Osteocyte (in vitro differentiated cells): Measurements from ENCODE around the gene PPP2R5E. TPM values are rescaled to one million over a fixed set of nuclear protein-coding genes. Genes with fewer than 3 reads are reported as not detected.

Source experiments
- DNase-seq: peaks from one replicate; pipeline ENCODE4 v3.0.0; 2021; ENCODE audit warnings: mixed read lengths; ENCODE audit not compliant: unreplicated experiment; ENCODE audit errors: extremely low spot score
- H3K27ac Mint-ChIP-seq: one replicate; pipeline ENCODE4 v1.8.0; 2021; ENCODE audit warnings: mild to moderate bottlenecking, mixed read lengths; ENCODE audit not compliant: unreplicated experiment
- H3K27me3 Mint-ChIP-seq: one replicate; pipeline ENCODE4 v1.8.0; 2021; ENCODE audit warnings: mixed read lengths; ENCODE audit not compliant: unreplicated experiment
- H3K36me3 Mint-ChIP-seq: one replicate; pipeline ENCODE4 v1.8.0; 2021; ENCODE audit warnings: mixed read lengths; ENCODE audit not compliant: unreplicated experiment
- H3K4me1 Mint-ChIP-seq: one replicate; pipeline ENCODE4 v1.8.0; 2021; ENCODE audit warnings: mixed read lengths; ENCODE audit not compliant: unreplicated experiment
- H3K4me3 Mint-ChIP-seq: one replicate; pipeline ENCODE4 v1.8.0; 2021; ENCODE audit warnings: mild to moderate bottlenecking, moderate library complexity, mixed read lengths; ENCODE audit not compliant: unreplicated experiment
- H3K9me3 Mint-ChIP-seq: one replicate; pipeline ENCODE4 v1.8.0; 2021; ENCODE audit warnings: mixed read lengths; ENCODE audit not compliant: unreplicated experiment
- CTCF ChIP-seq: fragments of 200-600 bp; sonication (generic); IDR thresholded peaks from 2 replicates; pipeline ENCODE4 v1.5.0; 2021; ENCODE audit warnings: antibody characterized with exemption, mild to moderate bottlenecking, moderate library complexity
- total RNA-seq: library from RNA; stranded (reverse); gene quantifications from 2 replicates; pipeline ENCODE4 v1.2.1, GENCODE V29; 2021

PPP2R5E gene
- total RNA-seq, 1 donor from 2014 or later = 43.3 TPM

DNA sequence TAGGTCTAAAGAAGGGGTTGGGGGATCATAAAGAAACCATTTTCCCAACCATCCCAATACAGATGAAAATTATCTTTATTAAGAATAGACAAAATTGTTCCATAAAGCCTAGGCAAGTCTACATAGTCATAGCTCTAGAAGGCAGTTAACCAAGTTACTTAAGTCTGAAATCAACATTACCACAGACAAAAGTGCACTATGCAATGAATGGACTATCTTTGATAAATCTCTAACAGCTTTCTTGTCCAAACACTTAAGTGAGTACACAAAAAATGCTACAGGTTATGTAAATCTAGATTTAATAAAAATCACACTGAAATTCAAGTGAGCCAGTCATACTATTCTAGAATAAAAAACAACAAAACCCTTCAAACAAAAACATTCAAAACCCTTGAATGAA, 137.5 kb downstream of the PPP2R5E start:
- no peaks in the 10 kb centered on the region for H3K4me1 Mint-ChIP-seq

GRCh38 chr14:63404906-63405305, 138.3 kb downstream of the PPP2R5E start:
- Mint-ChIP-seq H3K4me3 (no peak overlapping the region), H3K9me3 (no peaks in the 10 kb centered on the region), H3K4me1 (no peaks in the 10 kb centered on the region), H3K27ac (no peak overlapping the region), H3K36me3 (peaks cover 9% of the 10 kb centered on the region), H3K27me3 (no peaks in the 10 kb centered on the region)
- no peak for TF ChIP-seq CTCF
- no peak for DNase-seq

More for the DNA sequence above, 137.5 kb downstream of the PPP2R5E start:
- H3K4me3 Mint-ChIP-seq = no peak overlapping the region
- H3K27ac Mint-ChIP-seq = no peak overlapping the region
- peaks cover 9% of the 10 kb centered on the region for H3K36me3 Mint-ChIP-seq
- no peaks in the 10 kb centered on the region for H3K9me3 Mint-ChIP-seq
- H3K27me3 Mint-ChIP-seq = no peaks in the 10 kb centered on the region
- no peak for TF ChIP-seq CTCF
- no peak for DNase-seq

DNA sequence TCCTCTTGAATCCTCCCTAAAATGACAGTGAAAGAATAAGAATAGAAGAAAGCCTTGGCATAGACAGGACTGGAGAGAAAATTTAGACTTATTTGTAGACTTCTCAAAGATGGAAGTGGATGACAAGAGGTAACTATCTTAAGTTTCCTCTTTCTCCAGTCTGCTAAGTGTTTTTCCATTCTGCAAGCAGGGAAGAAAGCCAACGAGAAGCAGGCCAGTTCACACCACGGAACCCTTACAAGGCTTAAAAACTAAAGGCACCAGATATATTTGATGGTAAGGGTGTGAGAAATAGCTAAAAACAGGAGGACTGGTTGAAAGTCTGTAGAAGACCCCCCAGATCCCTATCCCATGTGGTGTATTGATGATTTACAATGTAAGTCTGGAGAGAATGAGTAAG, 141.5 kb downstream of the PPP2R5E start:
- H3K4me1 Mint-ChIP-seq = no peaks in the 10 kb centered on the region
- H3K27me3 Mint-ChIP-seq = no peaks in the 10 kb centered on the region
- TF ChIP-seq CTCF = no peak
- H3K27ac Mint-ChIP-seq = no peak overlapping the region
- DNase-seq = no peak
- no peak overlapping the region for H3K4me3 Mint-ChIP-seq
- peaks cover 5% of the 10 kb centered on the region for H3K9me3 Mint-ChIP-seq
- H3K36me3 Mint-ChIP-seq = peaks cover 15% of the 10 kb centered on the region

GRCh38 chr14:63398952-63399351, 144.2 kb downstream of the PPP2R5E start:
- no peak for TF ChIP-seq CTCF
- H3K4me3 Mint-ChIP-seq = no peak overlapping the region
- DNase-seq = no peak
- peaks cover 4% of the 10 kb centered on the region for H3K4me1 Mint-ChIP-seq
- peaks cover 23% of the 10 kb centered on the region for H3K36me3 Mint-ChIP-seq
- H3K27me3 Mint-ChIP-seq = no peaks in the 10 kb centered on the region
- H3K27ac Mint-ChIP-seq = no peak overlapping the region
- H3K9me3 Mint-ChIP-seq = peaks cover 5% of the 10 kb centered on the region

- Mint-ChIP-seq H3K4me3 (no peak overlapping the region), H3K27ac (no peak overlapping the region), H3K4me1 (peaks cover 4% of the 10 kb centered on the region)
Observed at GRCh38 chr14:63394841-63395240, 148.3 kb downstream of the PPP2R5E start.

More at GRCh38 chr14:63394841-63395240, 148.3 kb downstream of the PPP2R5E start:
- TF ChIP-seq CTCF = no peak
- no peak for DNase-seq
- Mint-ChIP-seq H3K27me3 (no peaks in the 10 kb centered on the region), H3K9me3 (peaks cover 5% of the 10 kb centered on the region), H3K36me3 (peaks cover 32% of the 10 kb centered on the region)
